CD4-positive, alpha-beta T cell treated with Interleukin-15 for 4 hours (primary cell): Measurements from ENCODE around the gene RUNX2.
"Not testable (repeated sequence)": the region's sequence is repeated elsewhere in the genome, so short reads cannot be mapped to it uniquely, and the experiment has no call there.

Experiments
- DNase-seq: peaks from one replicate; pipeline ENCODE4 v3.0.0-alpha.2; 2020; ENCODE audit warnings: low spot score

Gene RUNX2

GRCh38 chr6:45556828-45557227 is 228.7 kb downstream of the RUNX2 start:
- no peak for DNase-seq

GRCh38 chr6:45557454-45557853 is 229.3 kb downstream of the RUNX2 start:
- no peak for DNase-seq

- DNase-seq = no peak
Observed at GRCh38 chr6:45558858-45559257, 230.7 kb downstream of the RUNX2 start.

- DNase-seq = not testable (repeated sequence)
Observed at GRCh38 chr6:45560321-45560820, 232.2 kb downstream of the RUNX2 start.

GRCh38 chr6:45562171-45562570 is 234.0 kb downstream of the RUNX2 start:
- no peak for DNase-seq

- DNase-seq = no peak
Observed at GRCh38 chr6:45563041-45563440, 234.9 kb downstream of the RUNX2 start.

GRCh38 chr6:45563844-45564243 is 235.7 kb downstream of the RUNX2 start:
- no peak for DNase-seq

GRCh38 chr6:45566882-45567281 is 238.8 kb downstream of the RUNX2 start:
- no peak for DNase-seq

GRCh38 chr6:45567879-45568278 is 239.7 kb downstream of the RUNX2 start:
- DNase-seq = no peak

- DNase-seq = no peak
Observed at GRCh38 chr6:45568626-45569025, 240.5 kb downstream of the RUNX2 start.

GRCh38 chr6:45569210-45569945 is 241.2 kb downstream of the RUNX2 start:
- no peak for DNase-seq

- DNase-seq = no peak
Observed at GRCh38 chr6:45571159-45571558, 243.0 kb downstream of the RUNX2 start.

GRCh38 chr6:45572833-45573232 is 244.7 kb downstream of the RUNX2 start:
- DNase-seq = no peak

- DNase-seq = no peak
Observed at GRCh38 chr6:45574014-45574461, 245.9 kb downstream of the RUNX2 start.

GRCh38 chr6:45574885-45575284 is 246.8 kb downstream of the RUNX2 start:
- no peak for DNase-seq

- no peak for DNase-seq
Observed at GRCh38 chr6:45576648-45577624, 248.8 kb downstream of the RUNX2 start.

GRCh38 chr6:45577836-45578504 is 249.8 kb downstream of the RUNX2 start:
- DNase-seq = no peak

GRCh38 chr6:45584127-45584526 is 256.0 kb downstream of the RUNX2 start:
- DNase-seq = peak; percentile 61

- DNase-seq = peak; percentile 91
Observed at GRCh38 chr6:45586216-45587171, 258.4 kb downstream of the RUNX2 start.

- DNase-seq = no peak
Observed at GRCh38 chr6:45587229-45588060, 259.3 kb downstream of the RUNX2 start.
